ENCODE results near the gene SYTL3.

SYTL3 gene

DNA sequence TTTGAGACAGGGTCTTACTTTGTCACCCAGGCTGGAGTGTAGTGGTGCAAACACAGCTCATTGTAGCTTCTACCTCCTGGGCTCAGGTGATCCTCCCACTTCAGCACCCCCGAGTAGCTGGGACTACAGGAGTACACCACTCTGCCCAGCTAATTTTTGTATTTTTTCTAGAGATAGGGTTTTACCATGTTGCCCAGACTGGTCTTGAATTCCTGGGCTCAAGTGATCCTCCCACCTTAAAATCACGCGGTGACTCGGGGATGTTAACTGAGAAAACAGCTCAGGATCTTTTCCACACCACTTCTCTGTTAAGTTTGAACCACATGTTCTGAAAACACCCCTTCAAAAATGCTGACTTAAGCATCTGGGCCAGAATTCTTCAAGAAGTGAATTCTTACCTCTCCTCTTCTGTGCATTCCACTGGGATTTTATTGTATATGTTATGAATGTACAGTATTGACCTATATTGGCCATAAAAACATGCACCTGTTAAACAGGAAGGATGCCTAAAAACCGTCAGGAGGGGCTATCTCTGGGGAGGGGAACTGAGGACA, 72.4 kb downstream of the SYTL3 start:
- TF ChIP-seq, protein P1, sequence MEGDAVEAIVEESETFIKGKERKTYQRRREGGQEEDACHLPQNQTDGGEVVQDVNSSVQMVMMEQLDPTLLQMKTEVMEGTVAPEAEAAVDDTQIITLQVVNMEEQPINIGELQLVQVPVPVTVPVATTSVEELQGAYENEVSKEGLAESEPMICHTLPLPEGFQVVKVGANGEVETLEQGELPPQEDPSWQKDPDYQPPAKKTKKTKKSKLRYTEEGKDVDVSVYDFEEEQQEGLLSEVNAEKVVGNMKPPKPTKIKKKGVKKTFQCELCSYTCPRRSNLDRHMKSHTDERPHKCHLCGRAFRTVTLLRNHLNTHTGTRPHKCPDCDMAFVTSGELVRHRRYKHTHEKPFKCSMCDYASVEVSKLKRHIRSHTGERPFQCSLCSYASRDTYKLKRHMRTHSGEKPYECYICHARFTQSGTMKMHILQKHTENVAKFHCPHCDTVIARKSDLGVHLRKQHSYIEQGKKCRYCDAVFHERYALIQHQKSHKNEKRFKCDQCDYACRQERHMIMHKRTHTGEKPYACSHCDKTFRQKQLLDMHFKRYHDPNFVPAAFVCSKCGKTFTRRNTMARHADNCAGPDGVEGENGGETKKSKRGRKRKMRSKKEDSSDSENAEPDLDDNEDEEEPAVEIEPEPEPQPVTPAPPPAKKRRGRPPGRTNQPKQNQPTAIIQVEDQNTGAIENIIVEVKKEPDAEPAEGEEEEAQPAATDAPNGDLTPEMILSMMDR (IDR thresholded peaks at IDR 0.05; ENCODE audit: insufficient read depth, low read depth, low read length, missing control alignments), result no peak
- no peak for DNase-seq (ENCODE audit: low read depth)
- H3K4me3 ChIP-seq (ENCODE audit: low read length), result no peak overlapping the region

DNA sequence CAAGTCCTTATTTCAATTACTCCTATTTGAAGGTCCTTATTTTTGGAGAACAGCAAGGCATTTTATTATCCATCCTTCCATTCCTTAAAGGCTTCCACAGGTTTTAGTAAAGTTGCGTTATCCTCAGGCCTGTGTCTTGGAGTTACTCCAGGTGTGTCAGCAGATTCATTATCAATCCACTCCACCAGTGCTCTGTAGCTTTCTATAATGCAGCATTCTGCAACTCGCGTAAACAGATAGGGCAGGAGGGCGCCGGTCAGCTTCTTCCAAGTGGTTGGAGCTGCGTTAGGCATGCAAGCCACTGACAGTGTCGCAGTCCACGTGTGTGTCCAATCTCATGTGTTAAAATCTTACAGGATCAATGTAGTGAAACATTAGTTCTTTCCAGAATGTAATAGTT, 75.8 kb downstream of the SYTL3 start:
- TF ChIP-seq, protein P1 (IDR thresholded peaks at IDR 0.05; ENCODE audit: insufficient read depth, low read depth, low read length, missing control alignments), result no peak
- no peak overlapping the region for H3K4me3 ChIP-seq (ENCODE audit: low read length)
- no peak for DNase-seq (ENCODE audit: low read depth)

DNA sequence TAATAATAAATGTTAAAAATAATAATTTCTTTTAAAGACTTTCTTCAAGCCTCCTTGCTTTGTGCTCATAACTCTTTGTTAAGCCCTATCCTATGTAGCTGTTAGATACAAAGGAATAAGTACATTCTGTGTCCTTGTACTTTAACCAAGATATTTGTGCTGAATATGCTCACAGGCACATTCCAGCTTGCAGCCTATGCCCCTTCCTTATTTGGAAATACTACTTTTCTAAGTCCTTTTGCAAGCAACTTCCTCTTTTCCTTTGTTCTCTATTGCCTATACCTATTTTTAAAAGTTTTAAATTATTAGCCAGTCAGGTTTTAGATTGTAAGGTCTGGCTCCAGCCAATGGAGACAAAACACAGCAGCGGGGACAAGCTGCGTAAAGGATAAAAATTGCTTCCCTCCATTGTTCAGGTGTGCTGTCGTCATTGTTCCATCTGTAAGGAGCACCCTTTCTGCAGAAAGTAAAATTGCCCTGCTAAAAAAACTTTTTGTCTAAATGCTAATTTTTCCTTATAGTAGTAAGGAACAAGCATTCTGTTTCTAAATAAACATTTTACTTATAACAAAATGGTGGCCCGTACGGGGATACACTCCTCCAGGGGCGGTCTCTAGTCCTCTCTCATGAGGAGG, 80.2 kb downstream of the SYTL3 start:
- TF ChIP-seq, protein P1 (IDR thresholded peaks at IDR 0.05; ENCODE audit: insufficient read depth, low read depth, low read length, missing control alignments), result no peak
- H3K4me3 ChIP-seq (ENCODE audit: low read length), result no peak overlapping the region
- DNase-seq (ENCODE audit: low read depth), result no peak

DNA sequence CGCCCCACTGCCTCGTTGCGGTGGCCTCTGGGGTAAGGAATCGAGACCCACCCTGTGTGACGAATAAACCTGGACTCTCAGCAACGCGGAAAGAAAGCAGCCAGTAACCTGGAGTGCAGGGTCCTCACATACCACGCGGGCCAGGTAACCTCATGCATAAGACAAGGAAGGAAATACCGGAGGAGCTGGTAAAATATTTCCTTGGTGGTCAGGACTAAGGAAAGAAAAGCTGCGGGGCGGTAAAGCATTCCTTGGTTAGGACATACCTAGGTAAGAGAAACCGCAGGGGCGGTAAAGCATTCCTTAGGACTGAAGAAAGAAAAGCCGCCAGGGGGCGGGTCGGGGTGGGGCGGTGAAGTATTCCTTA, 80.7 kb downstream of the SYTL3 start:
- no peak overlapping the region for H3K4me3 ChIP-seq (ENCODE audit: low read length)
- DNase-seq (ENCODE audit: low read depth), result peak; percentile 5
- TF ChIP-seq, protein P1 (IDR thresholded peaks at IDR 0.05; ENCODE audit: insufficient read depth, low read depth, low read length, missing control alignments), result no peak

DNA sequence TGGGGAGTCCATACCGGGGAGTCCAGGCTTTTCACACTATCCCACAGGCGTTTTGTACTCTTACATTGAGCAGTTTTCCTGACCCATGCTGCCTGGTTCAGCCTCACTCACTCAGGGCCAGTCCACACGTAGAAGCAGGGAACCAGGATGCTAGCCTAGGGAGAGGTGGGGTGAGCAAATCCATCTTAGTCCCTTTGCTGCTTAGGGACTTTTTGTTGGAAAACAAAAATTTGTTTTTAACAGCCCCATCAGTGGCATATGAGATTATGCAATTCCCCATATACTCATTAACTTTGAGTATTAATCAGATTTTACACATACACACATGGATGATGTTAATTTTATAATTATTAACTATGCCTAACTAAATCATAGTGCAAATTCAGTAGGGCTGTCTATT, 85.2 kb downstream of the SYTL3 start:
- no peak overlapping the region for H3K4me3 ChIP-seq (ENCODE audit: low read length)
- DNase-seq (ENCODE audit: low read depth), result no peak
- TF ChIP-seq, protein P1 (IDR thresholded peaks at IDR 0.05; ENCODE audit: insufficient read depth, low read depth, low read length, missing control alignments), result no peak

DNA sequence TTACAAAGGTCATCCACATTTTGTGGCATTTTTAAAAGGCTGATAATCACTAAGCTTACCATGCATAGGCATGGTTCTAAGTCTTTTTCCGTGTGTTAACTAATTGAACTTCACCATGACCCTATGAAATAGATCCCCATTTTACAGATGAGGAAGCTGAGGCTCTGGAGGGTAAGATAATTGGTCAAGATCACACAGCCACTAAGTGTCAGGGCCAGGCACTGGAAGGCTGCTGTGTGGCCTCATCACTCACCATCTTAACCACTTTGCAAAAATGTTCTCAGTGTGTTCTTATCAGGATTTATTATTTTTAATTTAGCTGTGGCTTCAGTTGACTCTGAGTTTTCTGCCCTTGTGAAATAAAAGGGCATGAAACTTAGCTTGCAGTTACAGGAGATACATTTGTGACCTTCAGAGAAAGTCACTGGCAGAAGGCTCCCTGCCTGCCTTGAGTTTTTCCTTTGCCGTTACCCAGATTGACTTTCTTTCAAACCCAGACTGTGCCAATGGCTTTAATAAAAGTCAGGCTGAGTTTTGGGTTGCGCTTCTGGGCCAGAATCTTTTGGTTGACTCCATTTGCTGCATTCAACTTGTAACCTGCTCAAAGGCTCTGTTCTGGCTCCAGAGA, 87.3 kb downstream of the SYTL3 start:
- no peak overlapping the region for H3K4me3 ChIP-seq (ENCODE audit: low read length)
- no peak for DNase-seq (ENCODE audit: low read depth)
- TF ChIP-seq, protein P1 (IDR thresholded peaks at IDR 0.05; ENCODE audit: insufficient read depth, low read depth, low read length, missing control alignments), result no peak
